NCI-H774 (cell line): ENCODE results near the gene RPN1.

ENCODE experiments used
- DNase-seq: peaks from one replicate; lab custom pipeline; 2025; lab: John Stamatoyannopoulos, UW

The RPN1 gene

DNA sequence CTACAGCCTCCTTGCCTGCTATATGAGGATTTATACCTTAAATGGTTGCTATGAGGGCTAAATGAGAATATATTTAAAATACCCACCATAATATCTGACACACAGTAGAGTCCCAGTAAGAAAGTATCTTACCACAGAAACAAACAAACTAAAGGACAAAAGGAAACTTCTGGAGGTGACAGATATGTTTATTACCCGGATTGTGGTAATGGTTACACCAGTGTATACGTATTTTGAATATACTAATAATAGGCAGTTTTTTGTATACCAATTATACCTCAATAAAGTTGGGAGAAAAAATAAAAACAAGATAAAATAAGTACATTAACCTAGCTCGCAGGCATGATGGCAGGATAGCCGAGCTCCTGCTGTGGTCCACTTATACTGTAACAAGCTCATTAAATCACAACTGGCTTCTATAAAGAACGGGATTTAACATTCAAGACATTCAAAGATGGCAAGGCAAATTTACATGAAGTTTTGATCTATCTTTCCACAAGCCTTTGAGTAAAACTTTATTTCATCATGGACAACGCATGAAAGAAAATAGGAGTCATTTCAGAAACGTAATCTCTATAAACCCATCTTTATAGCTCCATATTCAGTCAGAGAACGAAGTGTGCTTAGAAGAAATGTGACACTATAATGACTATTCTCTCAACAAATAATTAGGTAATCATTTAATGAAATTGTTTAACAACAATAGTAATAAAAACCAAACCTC lies 1.5 kb downstream of the RPN1 start:
- DNase-seq, result no peak

- no peak for DNase-seq
Observed at GRCh38 chr3:128648402-128648801, 2.2 kb downstream of the RPN1 start.

DNA sequence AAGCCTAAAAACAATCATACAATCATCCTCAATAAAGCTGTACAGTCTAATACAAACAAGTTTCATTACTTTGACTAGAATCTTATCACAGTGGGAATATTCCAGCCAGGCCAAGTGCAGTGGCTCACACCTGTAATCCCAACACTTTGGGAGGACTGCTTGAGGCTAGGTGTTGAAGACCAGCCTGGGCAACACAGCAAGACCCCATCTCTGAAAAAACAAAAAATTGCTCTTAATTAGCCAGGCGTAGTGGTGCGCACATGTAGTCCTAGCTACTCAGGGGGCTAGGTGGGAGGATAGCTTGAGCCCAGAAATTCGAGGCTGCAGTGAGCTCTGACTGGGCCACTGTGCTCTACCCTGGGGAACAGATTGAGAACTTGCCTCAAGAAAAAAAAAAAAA lies 3.3 kb downstream of the RPN1 start:
- no peak for DNase-seq

- no peak for DNase-seq
Observed at GRCh38 chr3:128634075-128634611, 16.5 kb downstream of the RPN1 start.

DNA sequence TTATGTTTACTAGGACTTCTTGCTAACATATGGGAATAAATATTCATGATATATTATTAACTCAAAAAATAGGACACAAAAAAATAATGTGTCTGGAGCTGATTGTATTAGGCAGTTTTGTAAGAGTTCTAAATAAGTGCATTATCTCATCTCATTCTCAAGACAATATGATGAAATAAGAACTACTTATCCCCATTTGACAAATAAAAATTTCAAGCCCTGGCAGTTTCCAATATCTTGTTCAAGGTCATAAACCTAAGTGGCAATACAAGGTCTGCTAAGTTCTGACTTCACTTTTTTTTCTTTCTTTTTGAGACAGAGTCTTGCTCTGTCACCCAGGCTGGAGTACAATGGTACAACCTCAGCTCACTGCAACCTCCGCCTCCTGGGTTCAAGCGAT lies 18.3 kb downstream of the RPN1 start:
- no peak for DNase-seq

DNA sequence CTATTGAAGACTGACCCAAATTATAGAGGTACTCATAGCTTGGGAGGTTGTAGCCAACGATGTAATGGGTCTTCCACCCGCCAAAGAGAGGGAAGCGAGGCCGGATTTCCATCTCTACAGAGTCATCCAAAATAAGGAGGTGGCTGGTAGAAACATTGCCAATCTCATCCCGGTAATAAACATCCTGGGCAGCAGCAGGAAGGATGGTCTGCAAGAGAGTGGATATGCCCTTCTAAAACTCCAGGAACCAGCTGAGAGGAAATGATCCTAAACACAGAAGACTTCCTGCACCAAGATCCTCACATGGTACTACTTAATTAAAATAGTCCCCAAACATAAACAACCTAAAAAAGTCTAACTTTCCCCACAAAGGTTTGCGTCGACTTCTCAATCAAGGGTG lies 20.7 kb downstream of the RPN1 start:
- DNase-seq, result no peak

- no peak for DNase-seq
Observed at GRCh38 chr3:128625409-128625945, 25.1 kb downstream of the RPN1 start.

DNA sequence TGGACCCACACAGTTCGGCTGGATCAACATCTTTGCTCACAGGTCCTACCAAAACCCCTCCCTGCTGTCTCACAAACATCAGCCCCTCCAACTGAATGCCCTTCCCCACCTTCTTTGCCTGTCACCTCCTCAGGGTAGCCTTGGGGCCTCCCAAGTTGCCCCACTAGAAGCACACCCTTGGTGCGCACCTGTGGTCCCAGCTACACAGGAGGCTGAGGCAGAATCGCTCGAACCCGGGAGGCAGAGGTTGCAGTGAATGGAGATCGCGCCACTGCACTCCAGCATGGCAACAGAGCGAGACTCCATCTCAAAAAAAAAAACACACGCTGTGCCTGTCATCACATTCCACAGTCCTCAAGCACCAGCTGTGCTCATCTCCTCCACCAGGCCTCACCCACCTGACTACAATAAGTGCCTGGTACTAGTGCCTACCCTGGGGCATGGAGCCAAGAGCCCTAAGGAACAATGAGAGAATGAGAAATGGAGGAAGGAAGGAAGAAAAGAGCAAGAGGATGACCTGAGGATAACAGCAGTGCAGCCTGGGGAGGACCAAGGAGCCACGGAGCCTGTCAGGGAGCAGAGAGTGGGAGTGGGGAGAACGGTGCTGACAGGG lies 26.0 kb downstream of the RPN1 start:
- no peak for DNase-seq

- DNase-seq, result no peak
Observed at GRCh38 chr3:128623762-128624176, 26.8 kb downstream of the RPN1 start.

DNA sequence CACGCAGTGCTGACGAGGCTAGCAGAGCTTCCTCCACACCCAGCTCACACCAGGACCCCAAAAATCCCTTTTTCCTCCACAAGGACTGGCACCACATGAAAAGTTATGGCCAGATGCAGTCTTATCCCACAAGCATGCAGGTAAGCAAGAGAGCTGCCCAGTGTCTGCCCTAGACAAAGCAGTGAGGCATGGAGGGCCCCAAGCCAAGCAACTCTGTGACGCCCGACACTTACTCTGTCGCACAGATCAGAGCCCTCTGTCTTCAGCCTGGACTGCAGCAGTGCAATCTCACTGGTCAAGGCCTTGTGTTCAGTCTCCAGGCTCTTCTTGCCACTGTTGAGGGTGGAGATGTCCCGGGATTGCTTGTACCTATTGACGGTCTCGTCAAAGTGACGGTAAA lies 28.7 kb downstream of the RPN1 start:
- no peak for DNase-seq

GRCh38 chr3:128621234-128621633 lies 29.4 kb downstream of the RPN1 start:
- no peak for DNase-seq

GRCh38 chr3:128620268-128620691 lies 30.3 kb downstream of the RPN1 start:
- DNase-seq, result no peak

DNA sequence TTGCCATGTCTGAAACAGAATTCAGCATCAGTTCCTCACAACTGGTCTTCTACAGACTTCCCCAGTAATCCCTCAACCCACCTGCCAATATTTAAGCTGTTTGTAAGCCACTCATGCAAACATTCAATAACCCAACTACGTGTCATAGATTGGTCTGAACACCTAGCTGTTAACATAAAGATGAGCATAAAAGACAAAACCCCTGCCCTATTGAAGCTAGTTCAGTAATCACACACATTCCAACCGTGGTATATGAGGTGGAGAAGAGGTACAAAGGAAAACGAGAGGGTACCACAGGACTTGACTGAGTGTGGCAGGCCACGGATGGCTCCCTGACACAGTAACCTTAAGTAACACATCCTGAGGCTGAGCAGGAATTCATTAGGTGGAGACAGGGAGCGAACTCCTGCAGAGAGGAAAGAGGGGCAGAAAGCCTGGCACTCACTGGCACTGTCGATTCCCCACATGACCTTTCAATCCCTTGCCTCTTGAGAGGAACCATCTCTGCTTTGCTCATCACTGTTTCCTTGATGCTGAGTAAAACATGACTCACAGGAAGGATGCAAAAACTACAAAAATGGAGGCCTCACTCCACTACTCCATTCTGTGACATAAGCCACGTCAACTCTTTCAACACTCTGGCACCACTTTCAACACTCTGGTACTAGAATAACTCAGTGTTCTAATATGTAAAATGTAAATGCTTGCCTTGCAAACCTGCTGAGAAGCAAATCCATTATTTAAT lies 31.3 kb downstream of the RPN1 start:
- DNase-seq, result no peak

DNA sequence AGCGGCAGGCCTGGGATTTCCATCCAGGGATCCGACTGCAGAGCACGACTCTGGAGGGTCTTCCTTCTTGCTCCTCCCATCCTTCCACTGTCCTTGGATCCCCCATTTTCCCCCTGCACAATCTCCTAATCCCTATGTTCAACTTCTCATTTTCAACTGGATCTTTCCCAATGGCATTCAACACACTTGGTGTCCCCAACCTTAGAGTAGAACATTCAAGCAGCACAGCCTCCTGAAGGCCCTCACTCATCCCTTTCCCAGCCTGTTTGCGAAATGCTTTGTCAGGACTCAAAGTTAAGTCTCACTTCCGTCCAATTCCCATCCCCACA lies 32.3 kb downstream of the RPN1 start:
- DNase-seq, result no peak

- peak; percentile 95 for DNase-seq
Observed at GRCh38 chr3:128617557-128618397, 32.8 kb downstream of the RPN1 start.

- DNase-seq, result no peak
Observed at GRCh38 chr3:128617270-128617556, 33.4 kb downstream of the RPN1 start.

GRCh38 chr3:128616516-128617269 lies 33.9 kb downstream of the RPN1 start:
- no peak for DNase-seq

- no peak for DNase-seq
Observed at GRCh38 chr3:128614076-128614475, 36.5 kb downstream of the RPN1 start.

DNA sequence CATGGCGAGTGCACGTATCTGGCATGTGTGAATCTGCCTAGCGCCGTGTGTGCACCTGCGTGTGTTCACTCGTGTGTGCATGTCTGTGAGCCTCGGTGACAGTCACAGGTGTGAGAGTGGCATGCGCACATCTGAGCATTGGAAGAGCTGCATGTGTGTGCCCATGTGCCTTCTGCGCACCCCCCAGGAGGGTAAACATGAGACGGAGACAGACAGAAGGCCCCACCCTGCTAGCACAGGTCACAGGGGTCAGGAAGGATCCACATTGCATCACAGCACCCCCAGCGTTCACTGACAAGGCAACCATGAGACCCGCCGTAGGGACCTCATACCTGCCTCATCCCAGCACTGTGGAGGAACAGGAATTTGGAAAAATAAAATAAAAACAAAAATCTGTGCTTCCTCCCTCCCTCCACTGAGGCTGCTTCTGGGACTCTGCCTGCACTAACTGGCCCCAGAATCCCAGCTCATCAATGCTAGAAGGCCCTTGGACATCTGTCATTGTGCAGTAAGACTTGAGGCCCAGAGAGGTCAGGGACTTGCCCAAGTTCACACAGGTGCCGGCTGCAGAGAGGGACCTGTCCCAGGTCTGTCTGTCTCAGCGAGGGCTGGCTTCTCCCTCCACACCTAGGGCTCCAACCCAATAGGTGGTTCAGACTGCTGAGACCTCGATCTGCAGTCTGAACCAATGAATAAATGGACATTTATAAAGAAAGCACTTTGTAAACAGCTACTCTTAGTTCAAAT lies 37.4 kb downstream of the RPN1 start:
- DNase-seq, result no peak

DNA sequence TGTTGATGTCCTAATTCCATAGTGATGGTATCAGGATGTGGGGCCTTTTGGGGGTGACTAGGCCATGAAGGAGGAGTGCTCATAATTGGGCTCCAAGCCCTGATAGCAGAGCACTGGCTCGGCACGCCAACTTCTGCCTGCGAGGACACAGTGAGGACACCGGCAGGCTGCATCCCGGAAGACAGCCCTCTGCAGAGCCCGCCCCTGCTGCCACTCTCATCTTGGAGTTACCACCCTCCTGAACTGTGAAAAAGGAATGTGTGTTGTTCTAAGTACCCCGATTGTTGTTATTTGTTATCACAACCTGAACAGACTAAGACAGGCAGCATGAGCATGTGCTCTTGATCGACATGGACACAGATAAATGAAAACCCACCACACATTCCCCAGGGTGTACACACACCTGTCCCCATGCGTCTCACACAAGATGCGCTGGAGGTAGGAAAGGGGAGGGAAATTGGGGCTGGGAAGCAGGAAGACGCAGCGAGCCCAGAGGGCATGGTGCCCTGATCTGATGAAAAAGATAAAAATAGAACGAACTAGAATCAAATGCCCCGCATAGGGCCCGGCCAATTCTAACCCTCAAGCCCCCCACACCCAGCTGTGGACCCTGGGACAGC lies 40.1 kb downstream of the RPN1 start:
- no peak for DNase-seq
